ACC112 (cell line): ENCODE results near the gene TMEM132E.

ENCODE experiments used
- H2AFZ ChIP-seq: fragments of 200-600 bp; sonication (generic); one replicate; pipeline ENCODE4 v1.6.0; 2017; ENCODE audit warnings: antibody characterized with exemption, low read length; ENCODE audit not compliant: unreplicated experiment
- H3K27ac ChIP-seq: fragments of 200-600 bp; sonication (generic); 2 replicates; pipeline ENCODE4 v1.5.1; 2014; ENCODE audit warnings: low read depth, mild to moderate bottlenecking, antibody characterized with exemption, low read length, moderate library complexity
- H3K27me3 ChIP-seq: fragments of 200-600 bp; sonication (generic); 2 replicates; pipeline ENCODE4 v1.6.1; 2014; ENCODE audit warnings: mild to moderate bottlenecking, antibody characterized with exemption, low read length, moderate library complexity, mixed read lengths; ENCODE audit not compliant: insufficient read depth
- H3K36me3 ChIP-seq: fragments of 200-600 bp; sonication (generic); 2 replicates; pipeline ENCODE4 v1.6.1; 2016; ENCODE audit warnings: mild to moderate bottlenecking, antibody characterized with exemption, low read length, moderate library complexity, mixed read lengths; ENCODE audit not compliant: insufficient read depth
- H3K4me1 ChIP-seq: fragments of 200-600 bp; sonication (generic); one replicate; pipeline ENCODE4 v1.6.1; 2016; ENCODE audit warnings: low read length, mixed read lengths; ENCODE audit not compliant: insufficient read depth, unreplicated experiment, control insufficient read depth
- H3K4me3 ChIP-seq: fragments of 200-600 bp; sonication (generic); 2 replicates; pipeline ENCODE4 v1.5.1; 2014; ENCODE audit warnings: mild to moderate bottlenecking, low read depth, low read length
- H3K79me2 ChIP-seq: fragments of 200-600 bp; sonication (generic); one replicate; pipeline ENCODE4 v1.6.0; 2016; ENCODE audit warnings: low read length; ENCODE audit not compliant: control insufficient read depth, unreplicated experiment, insufficient read depth

TMEM132E gene

DNA sequence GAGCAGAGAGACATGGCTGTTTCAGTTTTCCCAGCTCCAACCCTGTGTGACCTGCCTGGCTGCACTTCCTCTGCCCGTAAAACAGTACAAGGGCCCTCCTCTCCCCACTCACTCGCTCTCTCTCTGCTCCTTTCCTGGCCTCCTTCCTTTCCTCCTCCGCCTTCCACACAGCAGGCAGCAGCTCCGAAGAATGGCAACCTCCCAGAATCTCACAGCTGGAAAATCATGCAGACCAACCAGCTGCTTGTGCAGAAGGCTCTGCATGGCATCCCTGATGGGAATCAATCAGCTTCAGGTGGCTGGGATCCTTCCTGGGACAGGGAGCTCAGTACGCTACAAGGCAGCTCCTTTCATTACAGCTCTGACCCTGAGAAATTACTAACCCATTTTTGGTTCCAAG, 27.4 kb downstream of the TMEM132E start:
- no peaks in the 10 kb centered on the region for H3K79me2 ChIP-seq
- no peaks in the 10 kb centered on the region for H3K4me1 ChIP-seq

GRCh38 chr17:34607917-34608316, 28.5 kb downstream of the TMEM132E start:
- Histone ChIP-seq H3K79me2 (no peaks in the 10 kb centered on the region), H3K4me1 (no peaks in the 10 kb centered on the region), H3K27me3 (peaks cover 46% of the 10 kb centered on the region), H2AFZ (no peak overlapping the region), H3K27ac (no peak overlapping the region), H3K36me3 (no peaks in the 10 kb centered on the region), H3K4me3 (no peak overlapping the region)

More for the DNA sequence above, 27.4 kb downstream of the TMEM132E start:
- Histone ChIP-seq H3K4me3 (no peak overlapping the region), H2AFZ (no peak overlapping the region), H3K27me3 (peaks cover 46% of the 10 kb centered on the region), H3K27ac (no peak overlapping the region), H3K36me3 (no peaks in the 10 kb centered on the region)

DNA sequence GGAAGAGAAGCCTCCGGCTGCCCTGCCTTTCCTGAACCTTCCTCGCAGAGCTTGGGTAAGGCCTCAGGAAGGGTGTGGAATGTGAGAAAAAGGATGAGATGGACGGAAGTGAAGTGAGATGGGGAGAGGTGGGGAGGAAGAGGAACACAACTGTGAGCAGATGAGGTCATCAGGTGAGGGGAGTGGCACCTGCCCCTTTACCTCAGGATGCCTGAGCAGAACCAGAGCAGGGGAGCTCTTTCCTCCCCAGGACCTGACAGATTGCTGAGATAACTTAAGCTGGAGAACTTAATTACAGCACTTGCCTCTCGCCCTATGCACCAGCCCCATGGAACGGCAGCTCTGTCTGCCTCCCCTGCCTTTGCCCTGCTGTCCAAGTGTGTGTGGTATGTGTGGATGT, 29.8 kb downstream of the TMEM132E start:
- Histone ChIP-seq H2AFZ (no peak overlapping the region), H3K79me2 (no peaks in the 10 kb centered on the region), H3K4me1 (no peaks in the 10 kb centered on the region), H3K27me3 (peaks cover 46% of the 10 kb centered on the region), H3K27ac (no peak overlapping the region), H3K36me3 (no peaks in the 10 kb centered on the region), H3K4me3 (no peak overlapping the region)

DNA sequence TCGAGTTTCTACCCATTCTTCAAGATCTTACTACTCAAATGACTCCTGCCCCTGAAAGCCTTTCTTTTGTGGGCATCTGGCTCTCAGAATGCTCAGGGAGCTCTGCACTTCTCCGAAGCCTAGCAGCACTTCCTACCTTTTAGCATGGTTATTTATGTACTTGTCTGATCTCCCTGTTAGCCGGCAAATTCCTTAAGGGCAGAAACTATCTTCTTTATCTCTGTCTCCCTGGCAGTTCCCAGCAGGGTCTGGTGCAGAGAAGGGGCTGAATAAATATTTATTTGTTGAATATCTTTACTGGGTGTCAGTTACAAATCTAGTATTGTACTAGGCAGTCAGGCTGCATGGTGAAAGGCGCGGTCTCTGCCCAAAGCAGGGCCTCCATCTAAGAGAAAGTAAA, 30.7 kb downstream of the TMEM132E start:
- Histone ChIP-seq H3K4me1 (no peaks in the 10 kb centered on the region), H3K36me3 (no peaks in the 10 kb centered on the region), H3K79me2 (no peaks in the 10 kb centered on the region), H3K4me3 (no peak overlapping the region), H3K27ac (no peak overlapping the region), H3K27me3 (peaks cover 46% of the 10 kb centered on the region), H2AFZ (no peak overlapping the region)

DNA sequence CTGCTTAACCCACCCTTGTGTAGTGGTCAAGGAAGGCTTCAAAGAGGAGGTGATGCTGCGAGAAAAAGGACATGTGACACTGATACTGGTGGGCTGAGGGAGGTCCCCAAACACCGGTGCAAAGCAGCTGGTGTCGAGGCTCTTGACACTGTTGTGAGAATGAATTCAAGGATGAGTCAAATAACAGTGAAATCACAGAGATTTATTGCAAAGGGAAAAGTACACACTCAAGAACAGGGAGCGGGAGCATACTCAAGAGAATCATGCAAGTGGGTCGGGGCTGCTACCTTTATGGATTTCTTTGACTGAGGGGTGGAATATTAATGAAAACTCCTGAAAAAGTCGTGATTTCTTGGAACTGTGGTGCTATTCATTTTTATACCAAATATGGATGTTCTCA, 31.1 kb downstream of the TMEM132E start:
- no peaks in the 10 kb centered on the region for H3K4me1 ChIP-seq
- H3K27me3 ChIP-seq: peaks cover 47% of the 10 kb centered on the region
- H3K79me2 ChIP-seq: no peaks in the 10 kb centered on the region

DNA sequence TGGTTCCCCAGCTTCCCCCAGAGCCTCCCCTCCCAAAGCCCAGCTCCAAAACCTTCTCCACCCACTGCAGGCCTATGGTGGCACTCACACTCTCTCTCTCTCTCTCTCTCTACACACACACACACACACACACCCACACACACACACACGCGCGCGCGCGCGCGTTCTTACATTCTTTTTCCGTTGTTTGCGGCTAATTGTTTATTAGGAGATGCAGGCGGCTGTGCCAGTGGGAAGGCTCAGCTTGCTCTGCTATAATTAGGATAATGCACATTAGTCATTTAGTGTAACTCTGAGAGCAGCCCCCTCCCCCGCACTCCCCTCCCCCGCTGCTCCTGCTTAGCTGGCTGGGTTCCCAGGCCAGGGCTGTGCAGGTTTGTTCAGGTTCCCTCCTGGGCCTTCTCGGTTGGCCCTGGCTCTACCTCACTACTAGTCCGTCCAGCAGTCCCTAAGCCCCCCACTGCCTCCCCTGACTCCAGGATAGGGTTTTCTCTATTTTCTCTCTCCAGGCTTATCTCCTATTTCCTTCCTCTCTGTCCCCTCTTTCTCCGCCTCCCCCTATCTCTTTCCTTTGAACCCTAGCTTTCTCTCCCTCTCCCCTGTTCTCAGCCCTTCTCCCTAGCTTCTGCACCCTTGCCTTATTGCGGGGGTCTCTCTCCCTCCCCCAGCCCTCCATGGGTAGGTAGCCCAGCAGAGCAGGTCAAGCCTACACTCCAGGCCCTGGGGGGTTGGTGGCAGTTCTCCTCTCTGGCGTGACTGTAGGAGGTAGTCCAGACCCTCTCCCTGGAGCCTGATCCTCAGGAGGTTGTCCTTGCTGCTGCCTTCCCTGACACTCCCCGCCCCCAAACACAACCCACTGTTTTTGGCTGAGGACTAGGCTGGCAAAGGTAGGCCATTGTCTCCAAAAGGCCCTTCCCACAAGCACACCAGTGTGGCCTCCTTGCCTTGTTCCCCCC, 34.0 kb downstream of the TMEM132E start:
- no peak overlapping the region for H3K4me3 ChIP-seq
- no peaks in the 10 kb centered on the region for H3K79me2 ChIP-seq
- H3K4me1 ChIP-seq: no peaks in the 10 kb centered on the region
- H2AFZ ChIP-seq: no peak overlapping the region
- peaks cover 41% of the 10 kb centered on the region for H3K27me3 ChIP-seq
- H3K27ac ChIP-seq: no peak overlapping the region
- H3K36me3 ChIP-seq: no peaks in the 10 kb centered on the region

More for the DNA sequence above, 31.1 kb downstream of the TMEM132E start:
- H3K36me3 ChIP-seq: no peaks in the 10 kb centered on the region
- H3K27ac ChIP-seq: no peak overlapping the region
- H3K4me3 ChIP-seq: no peak overlapping the region
- H2AFZ ChIP-seq: no peak overlapping the region

GRCh38 chr17:34614698-34615097, 35.3 kb downstream of the TMEM132E start:
- no peaks in the 10 kb centered on the region for H3K79me2 ChIP-seq
- no peaks in the 10 kb centered on the region for H3K36me3 ChIP-seq
- no peak overlapping the region for H3K27ac ChIP-seq
- H3K4me3 ChIP-seq: no peak overlapping the region
- peaks cover 28% of the 10 kb centered on the region for H3K27me3 ChIP-seq
- H3K4me1 ChIP-seq: no peaks in the 10 kb centered on the region
- no peak overlapping the region for H2AFZ ChIP-seq

DNA sequence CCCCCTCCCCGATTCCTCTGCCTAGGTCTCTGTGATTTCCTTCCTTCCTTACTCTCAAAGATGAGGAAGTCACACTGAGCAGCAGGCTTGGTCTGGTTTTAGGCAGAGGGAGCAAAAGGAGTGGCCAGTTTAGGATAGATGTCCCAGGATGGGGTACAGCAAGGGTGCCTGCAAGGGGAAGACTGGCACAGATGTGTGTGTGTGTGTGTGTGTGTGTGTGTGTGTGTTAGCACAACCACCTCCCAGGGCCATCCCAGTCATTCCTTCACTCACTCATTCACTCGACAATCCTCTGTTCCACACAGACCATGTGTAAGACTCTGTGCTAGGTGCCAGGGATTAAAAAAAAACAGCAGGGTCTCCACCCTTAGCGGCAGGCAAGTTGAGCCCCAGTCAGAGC, 35.9 kb downstream of the TMEM132E start:
- H2AFZ ChIP-seq: no peak overlapping the region
- H3K4me1 ChIP-seq: no peaks in the 10 kb centered on the region
- no peaks in the 10 kb centered on the region for H3K36me3 ChIP-seq
- no peak overlapping the region for H3K27ac ChIP-seq
- H3K4me3 ChIP-seq: no peak overlapping the region
- H3K27me3 ChIP-seq: peaks cover 24% of the 10 kb centered on the region
- H3K79me2 ChIP-seq: no peaks in the 10 kb centered on the region

DNA sequence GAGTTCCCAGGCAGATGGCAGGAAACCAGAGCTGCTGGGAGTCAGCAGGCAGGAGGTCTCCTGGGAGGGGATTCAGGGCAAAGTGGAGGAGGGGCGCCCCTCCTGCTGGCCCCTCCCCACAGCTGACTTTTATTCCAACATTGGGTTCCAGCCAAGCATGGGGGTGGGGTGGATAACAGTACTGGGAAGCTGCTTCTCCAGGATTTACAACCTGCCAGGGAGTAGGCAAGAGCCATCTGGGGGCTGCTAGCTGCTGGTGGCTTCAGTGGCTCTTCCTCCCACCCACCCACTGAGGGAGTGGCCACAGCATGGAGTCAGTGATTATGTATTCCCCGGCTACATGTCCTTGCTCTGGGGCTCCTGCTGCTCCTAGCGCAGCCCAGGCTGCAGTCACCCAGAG, 36.8 kb downstream of the TMEM132E start:
- no peaks in the 10 kb centered on the region for H3K79me2 ChIP-seq
- H3K27ac ChIP-seq: no peak overlapping the region
- no peak overlapping the region for H2AFZ ChIP-seq
- no peaks in the 10 kb centered on the region for H3K36me3 ChIP-seq
- H3K27me3 ChIP-seq: peaks cover 19% of the 10 kb centered on the region
- H3K4me3 ChIP-seq: no peak overlapping the region
- H3K4me1 ChIP-seq: no peaks in the 10 kb centered on the region

DNA sequence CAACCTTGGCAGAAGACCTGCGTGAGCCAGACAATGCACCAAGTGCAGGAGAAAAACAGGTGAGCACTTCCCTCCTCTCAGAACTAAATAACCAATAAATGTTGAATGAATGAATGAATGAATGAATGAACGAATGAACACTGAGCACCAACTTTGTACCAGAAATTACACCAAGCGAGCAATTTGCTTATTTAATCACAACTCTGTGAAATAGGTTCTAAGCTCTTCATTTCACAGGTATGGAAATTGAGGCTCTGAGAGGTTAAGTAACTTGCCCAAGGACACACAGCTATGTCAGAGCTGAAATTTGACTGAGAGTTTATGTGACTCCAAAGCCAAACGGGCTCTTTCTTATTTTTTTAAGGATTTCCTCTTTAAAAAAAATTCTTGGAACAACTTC, 38.0 kb downstream of the TMEM132E start:
- no peak overlapping the region for H3K4me3 ChIP-seq
- H3K4me1 ChIP-seq: no peaks in the 10 kb centered on the region
- H3K79me2 ChIP-seq: no peaks in the 10 kb centered on the region
- no peak overlapping the region for H2AFZ ChIP-seq
- peaks cover 19% of the 10 kb centered on the region for H3K27me3 ChIP-seq
- H3K27ac ChIP-seq: no peak overlapping the region
- no peaks in the 10 kb centered on the region for H3K36me3 ChIP-seq

DNA sequence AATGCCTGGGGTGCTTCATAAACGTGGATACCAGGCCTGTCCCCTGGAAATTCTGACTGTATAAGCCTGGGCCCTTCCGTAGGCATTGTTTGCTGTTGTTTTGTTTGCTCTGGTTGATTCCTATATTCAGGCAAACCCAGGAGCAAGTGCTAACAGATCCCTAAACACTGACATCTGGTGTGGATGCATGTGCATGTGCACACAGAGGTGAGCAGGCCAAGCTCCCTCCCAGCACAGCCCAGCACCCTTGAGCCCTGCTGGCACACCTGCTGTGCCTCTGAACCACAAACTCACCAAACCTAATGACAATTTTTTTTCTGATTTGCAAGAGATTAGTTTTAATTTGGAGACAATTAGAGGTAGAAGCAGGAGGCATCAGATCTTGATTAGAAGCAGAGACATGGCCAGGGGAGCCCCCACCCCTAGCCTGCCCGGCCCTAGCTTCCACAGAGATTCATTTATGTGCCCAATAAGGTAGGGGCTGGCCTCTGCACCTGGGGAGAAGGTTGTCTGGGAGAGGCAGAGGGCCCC, 40.4 kb downstream of the TMEM132E start:
- H3K36me3 ChIP-seq: no peaks in the 10 kb centered on the region
- no peak overlapping the region for H3K27ac ChIP-seq
- H2AFZ ChIP-seq: no peak overlapping the region
- no peaks in the 10 kb centered on the region for H3K4me1 ChIP-seq
- no peak overlapping the region for H3K4me3 ChIP-seq
- H3K27me3 ChIP-seq: peaks cover 20% of the 10 kb centered on the region
- H3K79me2 ChIP-seq: no peaks in the 10 kb centered on the region
